Measurements from ENCODE around the gene P3H3.

The P3H3 gene

DNA sequence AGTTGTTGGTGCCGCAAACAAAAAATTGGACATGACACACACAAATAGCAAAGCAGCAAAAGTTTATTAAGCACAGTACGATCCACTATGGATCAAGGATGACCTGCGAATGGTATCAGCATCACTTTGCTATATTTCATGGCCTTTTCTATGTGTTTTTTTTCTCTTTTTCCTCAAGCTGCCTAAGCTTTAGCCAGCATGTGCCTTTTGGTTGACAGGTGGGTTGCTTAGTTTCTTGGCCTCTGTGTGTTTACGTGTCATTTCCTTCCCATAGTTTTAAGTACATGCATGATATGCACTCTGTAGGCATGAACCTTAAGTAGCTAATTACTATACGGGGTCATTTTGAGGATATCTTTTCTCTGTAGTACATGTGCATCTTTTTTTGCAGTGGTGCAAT, 29.1 kb upstream of the P3H3 start:
- DNase-seq, result no peak

DNA sequence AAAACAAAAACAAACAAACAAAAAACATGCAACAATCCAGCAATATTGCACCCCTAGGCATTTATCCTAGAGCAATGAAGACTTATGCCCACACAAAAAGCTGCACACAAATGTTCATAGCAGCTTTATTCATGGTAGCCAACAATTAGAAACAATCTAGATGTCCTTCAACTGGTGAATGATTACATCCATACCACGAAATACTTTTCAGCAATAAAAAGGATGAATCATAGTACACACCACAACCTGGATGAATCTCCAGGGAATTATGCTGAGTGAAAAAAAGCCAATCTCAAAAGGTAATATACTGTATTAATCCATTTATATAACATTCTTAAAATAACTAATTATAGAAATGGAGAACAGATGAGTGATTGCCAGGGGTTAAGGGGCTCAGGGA, 21.0 kb upstream of the P3H3 start:
- no peak for DNase-seq

DNA sequence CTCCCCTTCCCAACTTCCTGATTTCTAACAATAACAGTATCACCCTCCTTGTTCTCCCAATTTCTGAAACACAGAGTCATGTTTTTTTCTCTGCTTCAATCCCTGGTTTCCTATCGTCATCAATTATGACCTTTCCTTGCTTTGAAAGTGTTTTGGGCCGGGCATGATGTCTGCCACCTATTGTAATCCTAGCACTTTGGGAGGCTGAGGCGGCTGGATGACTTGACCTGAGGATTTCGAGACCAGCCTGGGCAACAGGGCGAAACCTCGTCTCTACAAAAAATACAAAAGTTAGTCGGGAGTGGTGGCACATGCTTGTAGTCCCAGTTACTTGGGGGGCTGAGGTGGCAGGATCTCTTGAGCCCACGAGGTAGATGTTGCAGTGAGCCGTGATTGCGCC, 19.2 kb upstream of the P3H3 start:
- DNase-seq, result no peak

DNA sequence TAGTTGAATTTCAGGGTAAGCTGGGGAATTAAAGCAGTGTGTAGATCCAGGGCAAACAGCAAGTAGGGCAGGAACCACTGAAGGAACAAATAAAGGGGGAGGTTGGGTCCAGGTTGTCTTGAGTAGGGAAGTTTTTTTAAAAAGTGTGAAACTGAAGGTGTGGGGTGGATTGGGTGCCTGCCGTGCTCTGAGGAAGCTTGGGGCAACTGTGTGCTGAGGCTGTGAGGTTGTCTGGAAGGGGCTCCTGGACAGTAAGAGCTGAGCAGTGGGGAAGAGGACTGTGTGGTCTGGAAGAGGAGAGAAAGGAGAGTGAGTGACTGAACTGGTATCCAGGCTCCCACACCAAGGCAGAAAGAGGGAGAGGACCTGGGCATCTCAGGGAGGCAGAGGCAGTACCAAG, 17.4 kb upstream of the P3H3 start:
- DNase-seq, result no peak

DNA sequence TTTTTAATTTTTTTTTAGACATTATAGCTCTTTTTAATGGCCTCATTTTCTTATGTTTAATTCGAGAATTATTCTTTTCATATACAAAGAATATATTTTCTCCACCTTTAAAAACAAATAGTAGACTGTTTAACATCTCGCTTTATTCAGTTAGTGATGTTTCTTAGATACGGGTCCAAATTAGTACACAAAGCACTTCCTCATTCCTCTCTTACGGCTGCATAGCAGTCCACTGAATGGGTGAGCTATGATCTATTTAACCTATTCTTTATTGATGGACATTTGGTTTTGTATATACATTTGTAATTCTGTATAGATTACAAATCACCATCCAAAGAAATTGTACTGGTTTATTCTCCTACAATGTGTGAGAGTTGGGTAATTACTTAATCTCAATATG, 14.8 kb upstream of the P3H3 start:
- DNase-seq, result no peak

DNA sequence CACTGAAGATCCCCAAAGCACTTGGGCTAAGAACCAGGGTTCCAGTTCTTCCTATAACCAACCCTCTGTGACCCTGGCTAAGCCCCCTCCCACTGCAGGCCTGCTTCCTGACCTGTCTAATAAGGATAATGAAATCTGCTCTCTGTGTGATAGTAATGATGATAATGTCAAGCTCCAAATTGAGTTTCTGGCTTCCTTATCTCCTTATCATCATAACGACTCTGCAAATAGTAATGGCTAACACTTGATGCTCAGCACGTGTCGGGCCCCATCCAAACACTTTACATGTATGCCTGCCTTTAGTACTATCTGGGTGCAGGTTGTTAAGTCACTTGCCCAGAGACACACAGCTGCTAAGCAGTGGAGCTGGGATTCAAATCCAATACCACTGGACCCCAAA, 11.6 kb upstream of the P3H3 start:
- DNase-seq, result no peak

DNA sequence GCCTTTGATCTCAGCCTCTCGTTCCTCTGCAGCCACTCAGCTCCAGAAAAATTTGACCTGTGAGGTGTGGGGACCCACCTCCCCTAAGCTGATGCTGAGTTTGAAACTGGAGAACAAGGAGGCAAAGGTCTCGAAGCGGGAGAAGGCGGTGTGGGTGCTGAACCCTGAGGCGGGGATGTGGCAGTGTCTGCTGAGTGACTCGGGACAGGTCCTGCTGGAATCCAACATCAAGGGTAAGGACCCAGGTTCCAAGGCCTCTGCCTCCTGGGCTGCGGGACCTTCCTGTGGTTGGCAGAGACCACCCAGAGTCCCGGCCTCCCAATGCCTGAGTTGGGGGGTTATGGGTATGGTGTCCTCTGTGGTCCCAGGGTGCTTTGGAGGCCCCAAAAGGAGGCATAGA, 11.1 kb upstream of the P3H3 start:
- no peak for DNase-seq

DNA sequence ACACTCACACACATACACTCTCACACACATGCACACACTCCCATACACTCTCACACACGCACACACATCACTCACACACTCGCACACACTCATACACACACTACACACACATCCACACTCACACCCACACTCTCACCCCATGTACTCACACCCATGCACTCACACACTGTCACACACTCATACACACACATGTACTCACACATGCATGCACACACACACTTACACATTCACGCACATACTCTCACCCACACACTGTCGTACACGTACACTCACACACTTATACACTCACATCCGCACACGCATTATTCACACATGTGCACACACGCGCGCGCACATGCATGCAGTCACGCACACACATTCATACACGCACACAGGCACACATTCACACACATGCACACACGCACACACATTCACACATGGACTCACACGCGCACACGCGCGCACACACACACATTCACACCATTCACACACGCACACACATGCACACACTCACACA, 10.5 kb upstream of the P3H3 start:
- no peak for DNase-seq

DNA sequence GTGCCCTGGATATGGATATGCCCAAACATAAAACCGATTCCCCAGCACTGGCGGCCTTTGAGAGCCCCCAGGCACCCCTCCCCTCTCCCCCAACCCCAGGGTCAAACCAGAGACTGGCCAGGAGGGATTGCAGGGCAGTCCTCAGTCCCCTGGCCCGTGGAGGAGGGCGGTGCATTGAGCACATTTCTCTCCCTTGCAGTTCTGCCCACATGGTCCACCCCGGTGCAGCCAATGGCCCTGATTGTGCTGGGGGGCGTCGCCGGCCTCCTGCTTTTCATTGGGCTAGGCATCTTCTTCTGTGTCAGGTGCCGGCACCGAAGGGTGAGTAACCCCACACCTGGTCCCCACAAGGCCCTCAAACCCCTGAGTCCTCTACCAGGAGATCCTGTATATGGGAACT, 10.0 kb upstream of the P3H3 start:
- peak; percentile 65 for DNase-seq

DNA sequence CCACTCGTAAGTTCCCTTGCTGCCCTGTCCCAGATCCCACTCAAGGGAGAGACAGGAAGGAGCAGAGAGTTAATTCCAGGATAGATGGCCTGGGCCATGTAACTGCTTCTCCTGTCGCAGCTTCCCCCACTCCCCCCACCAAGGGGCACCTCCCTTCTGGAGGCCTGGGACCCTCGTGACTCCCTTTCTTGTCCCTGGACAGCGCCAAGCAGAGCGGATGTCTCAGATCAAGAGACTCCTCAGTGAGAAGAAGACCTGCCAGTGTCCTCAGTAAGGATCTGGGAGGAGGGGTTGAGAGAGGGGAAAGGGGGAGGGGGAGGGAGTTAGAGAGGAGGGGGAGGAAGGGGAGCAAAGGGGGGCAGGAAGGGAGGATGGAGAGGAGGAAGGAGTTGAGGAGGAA, 9.6 kb upstream of the P3H3 start:
- peak; percentile 51 for DNase-seq

DNA sequence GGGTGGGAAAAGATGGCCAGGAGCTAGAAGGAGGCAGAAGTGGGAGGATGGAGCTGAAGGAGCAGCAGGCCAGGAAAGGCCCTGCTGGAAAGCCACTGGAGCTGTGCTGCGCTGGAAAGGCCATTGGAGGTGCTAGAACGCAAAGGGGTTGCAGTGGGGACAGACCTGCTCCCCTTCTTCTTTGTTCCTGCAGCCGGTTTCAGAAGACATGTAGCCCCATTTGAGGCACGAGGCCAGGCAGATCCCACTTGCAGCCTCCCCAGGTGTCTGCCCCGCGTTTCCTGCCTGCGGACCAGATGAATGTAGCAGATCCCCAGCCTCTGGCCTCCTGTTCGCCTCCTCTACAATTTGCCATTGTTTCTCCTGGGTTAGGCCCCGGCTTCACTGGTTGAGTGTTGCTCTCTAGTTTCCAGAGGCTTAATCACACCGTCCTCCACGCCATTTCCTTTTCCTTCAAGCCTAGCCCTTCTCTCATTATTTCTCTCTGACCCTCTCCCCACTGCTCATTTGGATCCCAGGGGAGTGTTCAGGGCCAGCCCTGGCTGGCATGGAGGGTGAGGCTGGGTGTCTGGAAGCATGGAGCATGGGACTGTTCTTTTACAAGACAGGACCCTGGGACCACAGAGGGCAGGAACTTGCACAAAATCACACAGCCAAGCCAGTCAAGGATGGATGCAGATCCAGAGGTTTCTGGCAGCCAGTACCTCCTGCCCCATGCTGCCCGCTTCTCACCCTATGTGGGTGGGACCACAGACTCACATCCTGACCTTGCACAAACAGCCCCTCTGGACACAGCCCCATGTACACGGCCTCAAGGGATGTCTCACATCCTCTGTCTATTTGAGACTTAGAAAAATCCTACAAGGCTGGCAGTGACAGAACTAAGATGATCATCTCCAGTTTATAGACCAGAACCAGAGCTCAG, 8.8 kb upstream of the P3H3 start:
- peak; percentile 50 for DNase-seq

DNA sequence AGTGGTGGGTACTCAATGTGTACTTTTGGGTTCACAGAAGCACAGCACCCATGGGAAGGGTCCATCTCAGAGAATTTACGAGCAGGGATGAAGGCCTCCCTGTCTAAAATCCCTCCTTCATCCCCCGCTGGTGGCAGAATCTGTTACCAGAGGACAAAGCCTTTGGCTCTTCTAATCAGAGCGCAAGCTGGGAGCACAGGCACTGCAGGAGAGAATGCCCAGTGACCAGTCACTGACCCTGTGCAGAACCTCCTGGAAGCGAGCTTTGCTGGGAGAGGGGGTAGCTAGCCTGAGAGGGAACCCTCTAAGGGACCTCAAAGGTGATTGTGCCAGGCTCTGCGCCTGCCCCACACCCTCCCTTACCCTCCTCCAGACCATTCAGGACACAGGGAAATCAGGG, 8.0 kb upstream of the P3H3 start:
- peak; percentile 82 for DNase-seq

DNA sequence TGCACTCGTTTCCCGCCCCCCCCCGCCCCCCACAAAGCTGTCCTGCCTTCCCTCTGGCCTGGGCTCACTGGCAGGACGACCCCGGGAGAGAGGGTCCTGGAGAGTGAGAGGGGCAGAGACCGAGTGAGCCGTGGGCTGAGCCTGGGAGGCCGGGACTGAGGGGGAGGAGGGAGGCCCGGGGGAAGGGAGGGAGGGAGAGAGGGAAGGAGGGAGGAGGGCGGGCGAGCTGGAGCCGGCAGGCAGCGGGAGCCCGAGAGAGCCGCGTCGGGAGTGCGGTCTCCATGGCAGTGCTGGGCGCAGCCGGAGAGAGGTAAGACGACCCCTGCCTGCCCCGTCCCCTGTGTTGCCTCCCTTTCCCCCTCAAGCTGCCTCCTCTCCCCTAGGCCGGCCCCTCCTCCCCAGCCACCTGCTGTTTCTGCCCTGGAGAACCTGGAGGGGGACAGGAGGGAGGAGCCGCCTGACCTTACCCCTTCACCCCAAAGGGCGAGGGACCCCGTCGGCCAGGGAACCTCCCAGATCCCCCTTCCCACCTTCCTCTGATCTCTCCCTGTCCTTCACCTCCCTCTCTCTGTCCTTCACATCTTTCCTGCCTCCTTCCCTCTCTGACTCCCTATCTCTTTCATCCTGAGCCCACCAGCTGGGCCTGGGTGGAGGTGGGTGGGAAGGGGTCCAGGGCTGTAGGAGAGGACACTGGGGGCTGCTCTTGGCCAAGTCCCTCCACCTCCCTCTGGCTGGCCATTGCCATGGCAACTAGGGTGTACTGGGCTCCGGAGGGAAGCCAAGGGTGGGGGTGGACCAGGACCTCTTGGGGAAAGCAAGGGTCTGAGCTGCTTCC, 6.4 kb upstream of the P3H3 start, which contains the start of gene GPR162:
TSS of gene GPR162 (plus strand) at position 231 of the 835 bp plus-strand sequence. CDS start 2,078 bp downstream, outside the sequence.
- DNase-seq, result peak; percentile 94

DNA sequence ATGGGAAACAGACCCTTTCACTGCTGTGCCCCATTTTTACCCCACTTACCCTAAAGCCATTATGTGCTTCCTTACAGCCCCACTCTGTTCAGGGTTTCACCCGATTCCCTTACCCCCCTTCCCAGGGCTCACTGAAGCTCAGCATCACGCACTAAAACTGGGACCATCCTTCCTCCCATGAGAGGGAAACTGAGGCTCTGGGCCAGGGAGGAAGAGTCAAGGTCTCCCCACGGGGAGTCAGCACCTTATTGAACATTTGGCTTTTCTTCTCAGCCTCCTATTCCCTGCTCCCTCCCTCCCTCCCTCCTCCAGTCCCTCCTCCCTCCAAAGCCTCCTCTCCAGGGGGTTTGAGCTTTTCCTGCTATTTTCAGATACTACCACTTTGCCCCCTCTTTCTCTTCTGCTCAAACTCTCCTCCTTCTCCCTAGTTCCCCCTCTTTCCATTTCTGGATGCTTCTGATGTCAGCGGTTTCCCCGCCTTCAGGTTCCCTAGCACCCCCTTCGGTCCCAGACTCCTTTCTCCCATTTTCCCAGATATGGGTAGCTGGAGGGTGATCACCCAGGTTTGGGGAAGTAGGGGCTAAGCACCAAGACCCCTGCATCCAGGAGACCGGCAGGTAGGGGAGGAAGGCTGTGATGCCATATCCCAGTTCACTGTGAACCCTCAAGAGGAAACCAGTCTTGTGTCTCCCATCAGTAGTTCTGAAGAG, 5.6 kb upstream of the P3H3 start:
- no peak for DNase-seq

DNA sequence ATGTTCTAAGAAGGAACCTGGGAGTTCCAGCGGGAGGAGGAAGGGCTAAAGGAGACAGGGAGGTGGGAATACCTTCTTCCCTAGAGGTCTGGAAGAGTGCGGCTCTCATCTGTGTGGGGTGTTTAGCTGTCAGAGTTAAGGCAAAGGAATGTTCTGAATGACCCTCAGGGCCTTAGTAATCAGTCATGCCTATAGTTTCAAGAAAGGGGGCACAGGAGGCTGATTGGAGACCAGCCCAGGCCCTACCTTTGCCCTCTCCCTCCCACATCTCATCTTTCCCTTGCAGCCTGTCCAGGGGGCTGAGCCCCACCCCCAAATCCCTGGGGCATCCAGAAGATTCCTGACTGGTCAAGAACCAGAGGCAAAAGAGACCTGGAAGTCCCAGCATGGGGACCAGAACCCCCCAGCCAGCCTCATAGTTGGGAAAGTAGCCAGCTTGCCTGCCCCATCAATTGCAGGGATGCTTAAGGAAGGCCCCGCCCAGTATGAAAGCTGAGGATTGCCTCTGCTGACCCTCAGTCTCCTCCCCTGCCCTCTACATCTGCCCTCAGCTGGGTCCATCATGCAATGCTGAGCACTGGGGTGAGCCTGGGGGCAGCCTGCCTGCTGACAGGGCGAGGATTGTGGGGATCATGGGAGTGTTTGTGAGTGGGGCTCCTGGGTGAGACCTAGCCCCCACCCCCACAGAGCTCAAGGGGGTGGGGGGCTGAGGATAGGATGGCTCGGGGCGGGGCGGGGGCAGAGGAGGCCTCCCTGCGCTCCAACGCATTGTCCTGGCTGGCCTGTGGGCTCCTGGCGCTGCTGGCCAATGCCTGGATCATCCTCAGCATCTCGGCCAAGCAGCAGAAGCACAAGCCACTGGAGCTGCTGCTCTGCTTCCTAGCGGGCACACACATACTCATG, 4.8 kb upstream of the P3H3 start:
- DNase-seq, result no peak

DNA sequence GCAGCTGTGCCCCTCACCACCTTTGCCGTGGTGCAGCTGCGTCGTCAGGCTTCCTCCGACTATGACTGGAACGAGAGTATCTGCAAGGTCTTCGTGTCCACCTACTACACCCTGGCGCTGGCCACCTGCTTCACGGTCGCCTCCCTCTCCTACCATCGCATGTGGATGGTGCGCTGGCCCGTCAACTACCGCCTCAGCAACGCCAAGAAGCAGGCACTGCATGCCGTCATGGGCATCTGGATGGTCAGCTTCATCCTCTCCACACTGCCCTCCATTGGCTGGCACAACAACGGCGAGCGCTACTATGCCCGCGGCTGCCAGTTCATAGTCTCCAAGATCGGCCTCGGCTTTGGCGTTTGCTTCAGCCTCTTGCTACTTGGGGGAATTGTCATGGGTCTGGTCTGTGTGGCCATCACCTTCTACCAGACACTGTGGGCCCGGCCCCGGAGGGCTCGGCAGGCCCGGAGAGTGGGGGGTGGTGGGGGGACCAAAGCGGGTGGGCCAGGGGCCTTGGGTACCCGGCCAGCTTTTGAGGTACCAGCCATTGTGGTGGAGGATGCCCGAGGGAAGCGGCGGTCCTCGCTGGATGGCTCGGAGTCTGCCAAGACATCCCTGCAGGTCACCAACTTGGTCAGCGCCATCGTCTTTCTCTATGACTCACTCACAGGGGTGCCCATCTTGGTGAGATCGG, 4.0 kb upstream of the P3H3 start:
- DNase-seq, result peak; percentile 0

DNA sequence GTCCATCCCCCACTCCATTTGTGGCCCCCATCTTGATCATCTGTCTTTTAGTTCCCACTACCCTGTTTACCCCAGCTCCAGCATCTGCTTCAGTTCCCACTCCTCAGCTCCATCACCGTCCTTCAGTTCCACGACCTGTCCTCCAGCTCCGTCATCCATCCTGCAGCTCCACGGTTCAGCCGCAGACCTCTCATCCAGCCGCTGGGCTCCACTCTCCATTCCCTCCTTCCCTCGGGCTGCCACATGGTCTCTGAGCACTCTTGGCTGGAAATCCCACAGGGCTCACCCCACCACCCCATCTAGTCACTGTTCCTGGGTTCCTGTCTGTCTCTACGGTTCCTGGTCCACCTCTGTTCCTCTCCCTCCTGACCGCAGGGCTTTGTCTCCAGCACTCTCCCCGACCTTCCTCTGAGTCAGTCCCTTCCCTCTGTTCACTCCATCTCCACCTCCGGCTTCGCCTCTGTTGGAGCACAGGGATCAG, 3.3 kb upstream of the P3H3 start:
- no peak for DNase-seq

DNA sequence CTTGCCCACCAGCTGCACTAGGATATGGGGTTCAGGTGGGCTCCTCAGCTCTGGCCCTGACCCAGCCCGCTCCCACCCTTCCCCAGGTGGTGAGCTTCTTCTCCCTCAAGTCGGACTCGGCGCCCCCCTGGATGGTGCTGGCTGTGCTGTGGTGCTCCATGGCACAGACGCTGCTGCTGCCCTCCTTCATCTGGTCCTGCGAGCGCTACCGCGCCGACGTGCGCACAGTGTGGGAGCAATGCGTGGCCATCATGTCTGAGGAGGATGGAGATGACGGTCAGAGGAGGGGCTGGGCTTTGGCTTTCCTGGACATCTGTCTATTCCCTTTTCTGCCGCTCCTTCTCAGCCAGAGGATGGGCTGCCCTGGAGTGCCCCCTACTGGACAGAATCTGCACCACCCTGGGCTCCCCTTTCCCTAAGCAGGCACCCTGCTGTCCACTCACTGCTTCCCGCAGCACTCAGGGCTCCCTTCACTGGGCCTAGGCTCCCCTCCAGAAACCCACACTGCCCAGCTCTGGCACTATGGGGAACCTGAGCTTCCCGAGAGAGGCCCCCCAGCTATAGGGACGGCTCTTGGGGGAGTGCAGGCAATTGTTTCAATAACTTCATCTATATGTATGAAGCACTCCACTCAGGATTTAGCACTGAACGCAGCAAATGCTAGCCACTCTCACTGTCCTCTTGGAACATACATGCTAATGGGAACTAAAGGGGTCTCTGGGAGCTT, 2.6 kb upstream of the P3H3 start:
- peak; percentile 98 for DNase-seq

DNA sequence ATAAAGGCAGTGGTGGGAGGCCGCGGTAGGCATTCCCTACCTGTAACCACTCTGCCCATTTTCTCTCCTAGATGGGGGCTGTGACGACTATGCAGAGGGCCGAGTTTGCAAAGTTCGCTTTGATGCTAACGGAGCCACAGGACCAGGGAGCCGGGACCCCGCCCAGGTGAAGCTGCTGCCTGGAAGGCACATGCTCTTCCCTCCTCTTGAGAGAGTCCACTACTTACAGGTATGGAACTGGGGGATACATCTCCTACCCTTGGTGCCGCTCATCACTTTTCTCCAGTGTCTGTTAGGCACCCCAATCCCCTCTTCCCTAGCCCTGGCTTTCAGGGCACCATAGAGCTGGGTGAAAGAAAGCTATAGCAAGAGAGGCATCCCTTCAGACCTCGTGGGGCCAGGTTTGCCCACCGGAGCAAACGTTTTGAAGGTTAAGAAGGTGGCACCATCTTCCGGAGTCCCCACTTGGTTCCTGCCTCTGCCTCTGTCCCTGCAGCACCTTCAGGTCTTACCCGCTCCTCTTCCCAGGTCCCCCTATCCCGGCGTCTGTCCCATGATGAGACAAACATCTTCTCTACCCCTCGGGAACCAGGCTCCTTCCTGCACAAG, 2.0 kb upstream of the P3H3 start:
- DNase-seq, result no peak
